ENCODE data around the gene BAK1. TPM values are rescaled to one million over a fixed set of nuclear protein-coding genes. Genes with fewer than 3 reads are reported as not detected.
A peak's percentile ranks its signal among the peaks of the same experiment; 100 is the strongest.

Gene BAK1
- total and polyA plus RNA-seq, 2 experiments from 2014 or later, result 18.8 to 30.7 TPM

DNA sequence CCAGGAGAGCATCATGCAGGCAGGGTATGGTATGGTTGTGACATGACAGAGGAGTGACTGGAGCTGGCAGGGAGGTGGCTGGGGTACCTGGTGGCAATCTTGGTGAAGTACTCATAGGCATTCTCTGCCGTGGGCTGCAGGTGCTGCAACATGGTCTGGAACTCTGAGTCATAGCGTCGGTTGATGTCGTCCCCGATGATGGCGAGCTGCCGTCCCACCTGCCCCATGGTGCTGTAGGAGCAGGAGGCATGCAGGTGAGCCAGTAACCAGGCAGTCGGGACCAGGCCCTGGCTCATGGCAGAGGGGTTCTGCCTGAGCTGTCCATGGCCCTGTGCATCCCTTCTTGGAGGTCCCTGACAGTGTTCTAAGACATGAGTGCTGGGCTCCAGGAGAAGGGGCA is 4.9 kb downstream of the BAK1 start:
- Histone ChIP-seq H3K27ac (no peak overlapping the region), H3F3A (ENCODE audit: insufficient read depth) (no peaks in the 10 kb centered on the region), H3K4me1 (ENCODE audit: insufficient read depth) (peaks cover 19% of the 10 kb centered on the region), H3K4me2 (ENCODE audit: unreplicated experiment) (no peak overlapping the region), H3K4me3 (no peak overlapping the region), H2AFZ (no peak overlapping the region), H3K9ac (no peak overlapping the region), H3K36me3 (ENCODE audit: low read depth) (peaks cover 3% of the 10 kb centered on the region; the same call in 1 of the 2 replicates), H3K27me3 (replicated peaks; ENCODE audit: insufficient read depth) (no peaks in the 10 kb centered on the region), H3K79me2 (ENCODE audit: insufficient read depth) (peaks cover 31% of the 10 kb centered on the region), H4K20me1 (ENCODE audit: insufficient read depth) (no peaks in the 10 kb centered on the region), H3K9me2 (ENCODE audit: insufficient read depth) (no peaks in the 10 kb centered on the region), H3K9me3 (ENCODE audit: low read depth) (no peaks in the 10 kb centered on the region)
- 92 to 96% methylated on average over 8 of the region's 8 CpGs for WGBS, 2 experiments (ENCODE audit: low coverage in 1 of 2, low lambda C conversion rate in 2 of 2, missing lambda C conversion rate in 2 of 2)
- no peak for DNase-seq
- TF ChIP-seq EZH2phosphoT487 (IDR thresholded peaks at IDR 0.05; ENCODE audit: insufficient read depth, low read depth), result no peak
- TF ChIP-seq EZH2 (IDR thresholded peaks at IDR 0.05; ENCODE audit: insufficient read depth, poor library complexity, severe bottlenecking), result no peak
- in situ Hi-C loops (cut with MboI), result loop anchor here (25.0 kb wide), 1 partner anchor 462 kb away; no protein-coding TSS in a partner anchor

GRCh38 chr6:33571637-33572316 is 8.3 kb downstream of the BAK1 start:
- peak overlapping the region; percentile 58 for H3K27ac ChIP-seq
- no peak for TF ChIP-seq EZH2phosphoT487 (IDR thresholded peaks at IDR 0.05; ENCODE audit: insufficient read depth, low read depth)
- no peak for TF ChIP-seq EZH2 (IDR thresholded peaks at IDR 0.05; ENCODE audit: insufficient read depth, poor library complexity, severe bottlenecking)

GRCh38 chr6:33570806-33571636 is 9.1 kb downstream of the BAK1 start:
- H3K9me3 ChIP-seq (ENCODE audit: low read depth), result no peaks in the 10 kb centered on the region
- peaks cover 3% of the 10 kb centered on the region; the same call in 1 of the 2 replicates for H3K36me3 ChIP-seq (ENCODE audit: low read depth)
- peak overlapping the region; percentile 80 for H3K9ac ChIP-seq
- TF ChIP-seq EZH2phosphoT487 (IDR thresholded peaks at IDR 0.05; ENCODE audit: insufficient read depth, low read depth) (no peak), EZH2 (IDR thresholded peaks at IDR 0.05; ENCODE audit: insufficient read depth, poor library complexity, severe bottlenecking) (no peak)
- in situ Hi-C loops (cut with MboI), result no loop called here
- H2AFZ ChIP-seq, result peak overlapping the region; percentile 99
- no peaks in the 10 kb centered on the region for H3K79me2 ChIP-seq (ENCODE audit: insufficient read depth)
- no peaks in the 10 kb centered on the region for H3K27me3 ChIP-seq (replicated peaks; ENCODE audit: insufficient read depth)
- no peaks in the 10 kb centered on the region for H3F3A ChIP-seq (ENCODE audit: insufficient read depth)
- H3K4me3 ChIP-seq, result peak overlapping the region; percentile 94
- H3K4me2 ChIP-seq (ENCODE audit: unreplicated experiment), result peak overlapping the region; percentile 99
- H3K9me2 ChIP-seq (ENCODE audit: insufficient read depth), result no peaks in the 10 kb centered on the region
- no peaks in the 10 kb centered on the region for H4K20me1 ChIP-seq (ENCODE audit: insufficient read depth)
- H3K4me1 ChIP-seq (ENCODE audit: insufficient read depth), result peaks cover 8% of the 10 kb centered on the region; the same call in 1 of the 2 replicates
- 2 to 3% methylated on average over 43 to 44 of the region's 44 CpGs for WGBS, 2 experiments (ENCODE audit: low coverage in 1 of 2, low lambda C conversion rate in 2 of 2, missing lambda C conversion rate in 2 of 2)
- peak; percentile 90 for DNase-seq
- H3K27ac ChIP-seq, result peak overlapping the region; percentile 58

More at GRCh38 chr6:33571637-33572316, 8.3 kb downstream of the BAK1 start:
- Histone ChIP-seq H2AFZ (peak overlapping the region; percentile 99), H4K20me1 (ENCODE audit: insufficient read depth) (no peaks in the 10 kb centered on the region), H3K9me3 (ENCODE audit: low read depth) (no peaks in the 10 kb centered on the region), H3K79me2 (ENCODE audit: insufficient read depth) (no peaks in the 10 kb centered on the region), H3K4me3 (peak overlapping the region; percentile 94), H3K36me3 (ENCODE audit: low read depth) (peaks cover 3% of the 10 kb centered on the region; the same call in 1 of the 2 replicates), H3K27me3 (replicated peaks; ENCODE audit: insufficient read depth) (no peaks in the 10 kb centered on the region), H3K9me2 (ENCODE audit: insufficient read depth) (no peaks in the 10 kb centered on the region), H3F3A (ENCODE audit: insufficient read depth) (no peaks in the 10 kb centered on the region), H3K9ac (peak overlapping the region; percentile 80), H3K4me2 (ENCODE audit: unreplicated experiment) (peak overlapping the region; percentile 99), H3K4me1 (ENCODE audit: insufficient read depth) (peaks cover 8% of the 10 kb centered on the region; the same call in 1 of the 2 replicates)
- WGBS, 2 experiments (ENCODE audit: low coverage in 1 of 2, low lambda C conversion rate in 2 of 2, missing lambda C conversion rate in 2 of 2), result 38 to 47% methylated on average over 11 of the region's 11 CpGs
- in situ Hi-C loops (cut with MboI), result no loop called here
- peak; percentile 13 for DNase-seq

DNA sequence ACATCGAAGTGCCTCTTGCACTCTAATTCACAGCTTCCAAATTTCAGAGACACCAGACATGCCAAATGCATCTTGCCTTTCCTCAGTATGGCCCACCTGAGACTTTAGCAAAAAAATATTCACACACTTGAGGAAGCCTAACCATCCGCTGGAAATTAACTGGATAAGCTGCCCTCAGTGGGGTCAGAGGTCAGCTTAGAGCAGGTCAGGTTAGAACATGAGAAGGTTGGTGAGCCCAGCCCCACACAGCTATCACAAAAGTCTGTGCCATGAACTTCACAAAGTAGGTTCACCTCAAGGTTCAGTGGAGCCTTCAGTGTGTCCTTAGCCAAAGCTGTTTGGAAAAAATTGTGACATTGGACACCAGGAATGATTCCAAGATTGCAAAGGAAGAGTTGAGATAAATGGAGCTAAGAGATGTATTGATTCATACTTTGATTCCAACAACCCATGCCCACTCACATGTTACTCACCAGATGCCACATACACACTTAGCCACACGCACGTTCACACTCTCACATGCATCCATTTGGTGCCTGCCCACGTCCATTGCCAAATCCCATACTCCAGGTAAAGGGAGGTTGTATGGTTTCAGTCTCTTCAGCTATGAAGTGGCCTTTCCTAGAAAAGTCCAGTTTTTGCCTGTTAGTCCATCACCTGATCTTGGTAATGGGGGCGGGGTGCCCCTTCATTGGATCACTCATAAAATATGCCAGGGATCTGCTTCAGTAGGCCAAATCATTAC is 11.1 kb downstream of the BAK1 start:
- Histone ChIP-seq H2AFZ (no peak overlapping the region), H3K9me3 (ENCODE audit: low read depth) (no peaks in the 10 kb centered on the region), H3K9ac (no peak overlapping the region), H4K20me1 (ENCODE audit: insufficient read depth) (no peaks in the 10 kb centered on the region), H3K36me3 (ENCODE audit: low read depth) (no peaks in the 10 kb centered on the region; the same call in 1 of the 2 replicates), H3K4me3 (no peak overlapping the region), H3K27ac (no peak overlapping the region), H3K9me2 (ENCODE audit: insufficient read depth) (no peaks in the 10 kb centered on the region), H3F3A (ENCODE audit: insufficient read depth) (no peaks in the 10 kb centered on the region), H3K4me2 (ENCODE audit: unreplicated experiment) (no peak overlapping the region), H3K27me3 (replicated peaks; ENCODE audit: insufficient read depth) (no peaks in the 10 kb centered on the region), H3K4me1 (ENCODE audit: insufficient read depth) (peaks cover 8% of the 10 kb centered on the region; the same call in 1 of the 2 replicates), H3K79me2 (ENCODE audit: insufficient read depth) (no peaks in the 10 kb centered on the region)
- WGBS, 2 experiments (ENCODE audit: low coverage in 1 of 2, low lambda C conversion rate in 2 of 2, missing lambda C conversion rate in 2 of 2), result 95% methylated on average over 6 of the region's 6 CpGs
- no peak for DNase-seq
- in situ Hi-C loops (cut with MboI), result no loop called here
- TF ChIP-seq EZH2 (IDR thresholded peaks at IDR 0.05; ENCODE audit: insufficient read depth, poor library complexity, severe bottlenecking) (no peak), EZH2phosphoT487 (IDR thresholded peaks at IDR 0.05; ENCODE audit: insufficient read depth, low read depth) (no peak)

Data from GM23248 (cell line).